GM12878 (cell line): Measurements from ENCODE around the gene CPSF3. TPM values are rescaled to one million over a fixed set of nuclear protein-coding genes. Genes with fewer than 3 reads are reported as not detected.

Source experiments
- ATAC-seq: fragments of 200-7000 bp; cut with Tn5 transposase; 3 replicates; pipeline ENCODE4 v1.9.1; 2020; ENCODE audit warnings: mild to moderate bottlenecking, moderate library complexity
- BruUV-seq: library from RNA; stranded (reverse); fragments of 400-500 nt; replicated peaks from 2 replicates; lab custom pipeline; 2021; lab: Mats Ljungman, UMichigan
- CTCF ChIA-PET: fragments of 300-600 bp; sonication (Branson Sonifier 250); formaldehyde crosslinking; extraction: SDS; loops from one replicate; lab custom pipeline; 2021; ENCODE audit warnings: inconsistent platforms; lab: Yijun Ruan, JAX
- POLR2A ChIA-PET: fragments of 350-600 bp; formaldehyde crosslinking; extraction: SDS; loops from one replicate; lab custom pipeline; 2021; ENCODE audit warnings: inconsistent platforms; lab: Charles Lee
- RAD21 ChIA-PET: fragments of 300-600 bp; sonication (Branson Sonifier 250); formaldehyde crosslinking; loops from one replicate; lab custom pipeline; 2023; ENCODE audit warnings: antibody characterized with exemption; ENCODE audit not compliant: unreplicated experiment; lab: Charles Lee
- SMC1A ChIA-PET: fragments of 300-600 bp; sonication (Branson Sonifier 250); formaldehyde crosslinking; loops from one replicate; lab custom pipeline; 2023; ENCODE audit not compliant: unreplicated experiment, uncharacterized antibody; lab: Charles Lee
- DNase-seq: peaks from one replicate; pipeline ENCODE4 v3.0.0-alpha.2; 2011; ENCODE audit warnings: low read depth, low spot score
- FAIRE-seq: peaks from 3 replicates; lab custom pipeline; 2011; peaks lifted over from hg19 to GRCh38; lab: Jason Lieb, UNC
- H2AFZ ChIP-seq: 2 replicates; pipeline ENCODE4 v1.6.0; 2011; ENCODE audit warnings: low read depth, low read length, control low read depth; ENCODE audit not compliant: control insufficient read depth
- H3K27ac ChIP-seq: 2 replicates; pipeline ENCODE4 v1.5.1; 2011; ENCODE audit warnings: control low read depth; ENCODE audit not compliant: control insufficient read depth, insufficient read depth
- H3K27me3 ChIP-seq, 2 experiments: replicated peaks in 1 of 2; 2 replicates each; pipeline versions ENCODE4 v1.6.0 to v1.6.1; 2011; ENCODE audit warnings: low read length in 1 of 2; ENCODE audit not compliant: control insufficient read depth in 2 of 2, insufficient read depth in 2 of 2
- H3K36me3 ChIP-seq, 2 experiments: 2 replicates each; pipeline ENCODE4 v1.5.1; 2011; ENCODE audit warnings: low read length in 1 of 2; ENCODE audit not compliant: control insufficient read depth in 2 of 2, insufficient read depth in 2 of 2
- H3K4me1 ChIP-seq: 2 replicates; pipeline ENCODE4 v1.6.1; 2011; ENCODE audit warnings: mild to moderate bottlenecking, low read length, moderate library complexity, mixed read lengths; ENCODE audit not compliant: control insufficient read depth, insufficient read depth
- H3K4me2 ChIP-seq: 2 replicates; pipeline ENCODE4 v1.6.0; 2011; ENCODE audit warnings: control low read depth; ENCODE audit not compliant: control insufficient read depth, insufficient read depth
- H3K4me3 ChIP-seq: fragments of 200-600 bp; sonication (generic); 2 replicates; pipeline ENCODE4 v1.5.1; 2016
- H3K79me2 ChIP-seq: 2 replicates; pipeline ENCODE4 v1.6.0; 2011; ENCODE audit warnings: low read length; ENCODE audit not compliant: control insufficient read depth, insufficient read depth
- H3K9ac ChIP-seq: 2 replicates; pipeline ENCODE4 v1.8.0; 2011; ENCODE audit warnings: low read length, control low read depth, mixed read lengths; ENCODE audit not compliant: control insufficient read depth, insufficient read depth
- H3K9me3 ChIP-seq: replicated peaks from 3 replicates; pipeline ENCODE4 v1.5.1; 2011; ENCODE audit warnings: mild to moderate bottlenecking, low read length; ENCODE audit not compliant: control insufficient read depth, insufficient read depth
- H4K20me1 ChIP-seq: 2 replicates; pipeline ENCODE4 v1.6.0; 2011; ENCODE audit not compliant: control insufficient read depth, insufficient read depth
- CREM ChIP-seq: IDR thresholded peaks from 2 replicates; pipeline ENCODE4 v1.6.1; 2014; ENCODE audit warnings: antibody characterized with exemption, low read depth
- E4F1 ChIP-seq: fragments of 450-650 bp; IDR thresholded peaks from 2 replicates; pipeline ENCODE4 v1.6.1; 2018; ENCODE audit warnings: borderline replicate concordance, mild to moderate bottlenecking; ENCODE audit not compliant: partially characterized antibody
- FOXK2 ChIP-seq: fragments of 450-650 bp; IDR thresholded peaks from 2 replicates; pipeline ENCODE4 v1.6.1; 2017; ENCODE audit warnings: mild to moderate bottlenecking, moderate library complexity
- GABPA ChIP-seq: IDR thresholded peaks from 2 replicates; pipeline ENCODE4 v1.6.1; 2014; ENCODE audit warnings: antibody characterized with exemption, low read depth, mild to moderate bottlenecking, inconsistent platforms
- KDM1A ChIP-seq: fragments of 200-600 bp; sonication (generic); IDR thresholded peaks from 2 replicates; pipeline ENCODE4 v1.6.1; 2016; ENCODE audit warnings: borderline replicate concordance
- KLF5 ChIP-seq: fragments of 450-650 bp; IDR thresholded peaks from 2 replicates; pipeline ENCODE4 v1.6.1; 2014; ENCODE audit warnings: mild to moderate bottlenecking; ENCODE audit not compliant: partially characterized antibody
- NR2C2 ChIP-seq: IDR thresholded peaks from 2 replicates; pipeline ENCODE4 v1.6.1; 2011; ENCODE audit warnings: borderline replicate concordance, low read depth; ENCODE audit not compliant: control insufficient read depth, insufficient read length
- RAD21 ChIP-seq: IDR thresholded peaks from 2 replicates; pipeline ENCODE4 v1.6.1; 2011; ENCODE audit warnings: mild to moderate bottlenecking, low read depth, low read length, moderate library complexity; ENCODE audit not compliant: insufficient read depth
- RBBP5 ChIP-seq: fragments of 200-600 bp; sonication (generic); conservative IDR thresholded peaks from 2 replicates; pipeline ENCODE4 v1.6.1; 2016
- RELA ChIP-seq: fragments of 450-650 bp; IDR thresholded peaks from 2 replicates; pipeline ENCODE4 v1.8.0; 2014; ENCODE audit warnings: borderline replicate concordance; ENCODE audit not compliant: partially characterized antibody
- SIX5 ChIP-seq: IDR thresholded peaks from 2 replicates; pipeline ENCODE4 v1.6.1; 2011; ENCODE audit warnings: mild to moderate bottlenecking, low read depth, low read length, moderate library complexity; ENCODE audit not compliant: severe bottlenecking
- SMAD1 ChIP-seq: fragments of 450-650 bp; IDR thresholded peaks from 2 replicates; pipeline ENCODE4 v1.6.1; 2018; ENCODE audit warnings: mild to moderate bottlenecking, low read depth; ENCODE audit not compliant: partially characterized antibody
- SREBF2 ChIP-seq: IDR thresholded peaks from 2 replicates; pipeline ENCODE4 v1.6.1; 2012; ENCODE audit warnings: mild to moderate bottlenecking, low read length
- YY1 ChIP-seq: IDR thresholded peaks from 2 replicates; pipeline ENCODE4 v1.6.1; 2011; ENCODE audit warnings: low read depth, mild to moderate bottlenecking, low read length
- ZBED1 ChIP-seq: IDR thresholded peaks from 2 replicates; pipeline ENCODE4 v1.6.1; 2016; ENCODE audit warnings: borderline replicate concordance
- ZBTB40 ChIP-seq: fragments of 450-650 bp; IDR thresholded peaks from 2 replicates; pipeline ENCODE4 v1.6.1; 2016; ENCODE audit warnings: mild to moderate bottlenecking, moderate library complexity, borderline replicate concordance
- ZNF274 ChIP-seq: IDR thresholded peaks from one replicate; pipeline ENCODE4 v1.8.0; 2011; ENCODE audit not compliant: insufficient read length, insufficient read depth
- ZNF622 ChIP-seq: fragments of 450-650 bp; IDR thresholded peaks from 2 replicates; pipeline ENCODE4 v1.6.1; 2017; ENCODE audit warnings: mild to moderate bottlenecking, inconsistent platforms
- WGBS: methylation state at CpG from one replicate; pipeline ENCODE4 v1.1.6; 2016; ENCODE audit warnings: low lambda C conversion rate; ENCODE audit not compliant: insufficient replicate concordance, insufficient coverage; ENCODE audit errors: missing lambda C conversion rate; 5-methylcytosine and 5-hydroxymethylcytosine counted together
- in situ Hi-C: fragments of 300-500 bp; cut with MboI; formaldehyde crosslinking; loops from 9 replicates; pipeline ENCODE4 v1.14.3; 2018; ENCODE audit warnings: mixed read lengths
- intact Hi-C: fragments of 100-400 bp; cut with micrococcal nuclease; formaldehyde crosslinking; loops from one replicate; pipeline ENCODE4 v1.14.2; 2022; ENCODE audit not compliant: unreplicated experiment
- polyA plus RNA-seq, 11 experiments: library from polyadenylated mRNA; depleted of rRNA in 4 of 11; unstranded in 6 of 11; stranded (reverse) in 5 of 11; fragments of >200 nt; fragmentation: Nextera tagmentation in 4 of 11; fragmentation: Illumina TruSeq in 1 of 11; extraction: Ambion mirVana in 4 of 11; extraction: Trizol in 1 of 11; gene quantifications; 1 replicate in 1 of 11; 2 replicates in 10 of 11; pipeline versions ENCODE4 v1.2.1 to v1.2.3, GENCODE V29; 2011 to 2016; ENCODE audit warnings: inconsistent platforms in 2 of 11, missing spikeins in 2 of 11, low read depth in 1 of 11
- total RNA-seq, 4 experiments: library from RNA; depleted of rRNA in 3 of 4; stranded (reverse); fragments of >200 nt in 3 of 4; fragmentation: Illumina TruSeq in 1 of 4; extraction: Trizol in 1 of 4; gene quantifications; 2 replicates each; pipeline versions ENCODE4 v1.2.1 to v1.2.3, GENCODE V29; 2013 to 2021
- TF ChIP-seq, protein P1 (sequence below): fragments of 450-650 bp; IDR thresholded peaks from 2 replicates; pipeline ENCODE4 v1.6.1; 2016; ENCODE audit warnings: mild to moderate bottlenecking

Gene CPSF3
- total and polyA plus RNA-seq, 10 of the 15 experiments (the other 5 are each of a cell fraction or from before 2014, with no cell fraction given), result 34.5 to 108 (median 76.1) TPM

DNA sequence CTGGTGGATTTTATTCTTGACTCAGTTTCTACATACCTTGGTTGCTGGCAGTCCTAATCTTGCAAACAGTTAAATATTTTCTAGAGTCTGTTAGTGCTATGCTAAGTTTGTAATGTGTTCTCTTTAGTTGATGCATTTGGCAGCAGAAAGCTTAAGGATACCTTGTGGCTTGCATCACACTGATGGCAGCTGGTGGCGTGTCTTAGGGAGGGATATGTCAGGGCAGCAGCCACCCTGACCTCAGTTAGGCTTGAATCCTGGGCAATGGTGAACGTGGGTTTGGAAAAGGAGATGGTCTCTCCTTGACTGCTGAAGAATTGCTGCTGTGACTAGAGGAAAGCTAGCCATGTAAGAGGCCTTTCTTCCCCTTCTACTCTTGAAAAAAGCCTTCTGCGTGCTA, 55.1 kb downstream of the CPSF3 start:
- H2AFZ ChIP-seq, result no peak overlapping the region
- no peak for TF ChIP-seq RELA
- TF ChIP-seq ZBTB40, result no peak
- no peak for TF ChIP-seq YY1
- no peak for TF ChIP-seq SIX5
- no peak for TF ChIP-seq SREBF2
- no peak for TF ChIP-seq KDM1A
- no peak for TF ChIP-seq RBBP5
- TF ChIP-seq RAD21, result no peak
- no peak for TF ChIP-seq CREM
- TF ChIP-seq ZBED1, result no peak
- TF ChIP-seq, protein P1, sequence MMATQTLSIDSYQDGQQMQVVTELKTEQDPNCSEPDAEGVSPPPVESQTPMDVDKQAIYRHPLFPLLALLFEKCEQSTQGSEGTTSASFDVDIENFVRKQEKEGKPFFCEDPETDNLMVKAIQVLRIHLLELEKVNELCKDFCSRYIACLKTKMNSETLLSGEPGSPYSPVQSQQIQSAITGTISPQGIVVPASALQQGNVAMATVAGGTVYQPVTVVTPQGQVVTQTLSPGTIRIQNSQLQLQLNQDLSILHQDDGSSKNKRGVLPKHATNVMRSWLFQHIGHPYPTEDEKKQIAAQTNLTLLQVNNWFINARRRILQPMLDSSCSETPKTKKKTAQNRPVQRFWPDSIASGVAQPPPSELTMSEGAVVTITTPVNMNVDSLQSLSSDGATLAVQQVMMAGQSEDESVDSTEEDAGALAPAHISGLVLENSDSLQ, result no peak
- TF ChIP-seq KLF5, result no peak
- no peak for TF ChIP-seq NR2C2
- TF ChIP-seq E4F1, result no peak
- TF ChIP-seq ZNF622, result no peak
- TF ChIP-seq FOXK2, result no peak
- TF ChIP-seq ZNF274, result no peak
- TF ChIP-seq SMAD1, result no peak
- TF ChIP-seq GABPA, result no peak
- TF ChIP-seq, all 136 proteins: peak for 0
- Histone ChIP-seq H4K20me1 (no peaks in the 10 kb centered on the region), H3K36me3 (peaks cover 5 to 36% of the 10 kb centered on the region in 2 experiments), H3K4me2 (no peak overlapping the region), H3K9me3 (no peaks in the 10 kb centered on the region; the same call in 1 of the 3 replicates), H3K79me2 (peaks cover 23% of the 10 kb centered on the region), H3K4me3 (no peak overlapping the region), H3K27ac (no peak overlapping the region), H3K4me1 (peaks cover 18% of the 10 kb centered on the region; the same call in 1 of the 2 replicates), H3K27me3 (no peaks in the 10 kb centered on the region), H3K9ac (no peak overlapping the region)
- CTCF ChIA-PET, result interaction anchor here (0.6 to 1.2 kb wide), 2 partner anchors 58 to 77 kb away, joined by 3 to 5 read pairs; partner anchors contain the start of gene ADAM17
- SMC1A ChIA-PET, result interaction anchor here (1.0 kb wide), 1 partner anchor 81 kb away, joined by 3 read pairs; no protein-coding TSS in a partner anchor
- WGBS, result 100% methylated on average over 3 of the region's 3 CpGs
- RAD21 ChIA-PET, result no interaction called here
- BruUV-seq, result no TSS peak
- POLR2A ChIA-PET, result interaction anchor here (1.3 kb wide), 1 partner anchor 78 kb away, joined by 5 read pairs; no protein-coding TSS in a partner anchor
- intact Hi-C loops (no loop called here), in situ Hi-C loops (no loop called here)
- ATAC-seq (no peak), FAIRE-seq (no peak), DNase-seq (no peak)
